T-helper 1 cell treated with Interleukin-12 subunit alpha and Interleukin-12 subunit beta and Interleukin-4 antibody, amounts not matched to agents 30 μg/mL and 1 μg/mL, for 36 hours (primary cell): Measurements from ENCODE around the gene ZNF385C.

Source experiments
- H3K27ac Mint-ChIP-seq: one replicate; pipeline ENCODE4 v1.8.0; 2021; ENCODE audit warnings: mild to moderate bottlenecking, mixed read lengths
- H3K27me3 Mint-ChIP-seq: one replicate; pipeline ENCODE4 v1.8.0; 2021; ENCODE audit warnings: low read depth, mixed read lengths
- H3K36me3 Mint-ChIP-seq: one replicate; pipeline ENCODE4 v1.8.0; 2021; ENCODE audit warnings: low read depth, mixed read lengths
- H3K4me1 Mint-ChIP-seq: one replicate; pipeline ENCODE4 v1.8.0; 2021; ENCODE audit warnings: low read depth, mixed read lengths
- H3K4me3 Mint-ChIP-seq: one replicate; pipeline ENCODE4 v1.8.0; 2021; ENCODE audit warnings: mild to moderate bottlenecking, moderate library complexity, mixed read lengths
- H3K9me3 Mint-ChIP-seq: one replicate; pipeline ENCODE4 v1.8.0; 2021; ENCODE audit warnings: mixed read lengths

Gene ZNF385C

DNA sequence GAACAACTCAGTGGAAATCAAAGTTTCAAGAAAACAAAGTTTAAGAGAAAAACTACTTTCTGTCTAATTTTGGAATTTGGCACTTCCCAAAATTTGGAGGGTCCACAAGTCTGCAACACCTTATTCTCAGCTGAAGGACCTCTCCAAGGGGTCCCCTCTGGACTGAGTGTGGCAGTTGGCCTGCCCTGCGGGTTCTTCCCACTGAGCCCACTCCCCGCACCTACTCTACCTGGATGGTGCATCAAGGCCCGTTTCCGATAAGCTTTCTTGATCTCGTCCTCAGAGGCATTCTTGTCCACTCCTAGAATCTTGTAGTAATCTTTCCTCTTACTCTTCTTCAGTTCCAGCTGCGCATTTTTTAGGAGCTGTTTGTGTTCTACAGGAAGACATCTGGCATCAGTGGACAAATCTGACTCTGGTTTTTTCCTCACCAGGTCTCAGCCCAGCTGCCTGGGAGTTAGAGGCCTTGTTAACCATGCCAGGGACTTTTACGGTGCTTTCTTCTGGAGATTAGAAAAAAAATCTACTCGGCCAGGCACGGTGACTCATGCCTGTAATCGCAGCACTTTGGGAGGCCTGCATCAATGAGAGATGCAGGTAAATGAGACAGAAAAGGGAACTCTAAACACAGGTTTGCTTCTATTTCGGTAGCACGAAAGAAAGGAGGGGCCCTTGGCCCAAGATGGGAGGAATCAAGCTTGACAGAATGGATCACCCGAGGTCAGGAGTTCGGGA lies 116.1 kb downstream of the ZNF385C start:
- Mint-ChIP-seq H3K4me1 (peaks cover 2% of the 10 kb centered on the region), H3K9me3 (no peaks in the 10 kb centered on the region), H3K27ac (no peak overlapping the region), H3K4me3 (no peak overlapping the region), H3K27me3 (no peaks in the 10 kb centered on the region), H3K36me3 (peaks cover 43% of the 10 kb centered on the region)

DNA sequence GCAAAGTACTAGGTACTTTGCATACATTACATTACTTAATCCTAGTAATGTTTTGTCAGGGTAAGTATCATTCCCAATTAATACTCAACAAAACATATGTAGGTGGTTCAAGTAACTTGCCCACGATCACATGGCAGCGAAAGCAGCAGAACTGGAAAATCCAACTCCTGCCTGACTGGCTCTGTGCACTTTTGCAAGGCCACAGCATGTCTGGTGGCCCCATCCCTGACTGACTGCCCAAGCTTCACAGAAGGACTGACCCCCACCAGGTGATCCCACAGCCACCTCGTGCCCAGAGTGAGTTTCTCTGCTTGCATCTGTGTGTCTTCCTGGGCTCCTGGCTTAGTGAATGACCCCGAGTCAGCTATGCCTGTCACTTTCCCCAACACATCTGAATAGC lies 120.3 kb downstream of the ZNF385C start:
- Mint-ChIP-seq H3K36me3 (peaks cover 43% of the 10 kb centered on the region), H3K27me3 (no peaks in the 10 kb centered on the region), H3K27ac (no peak overlapping the region), H3K4me3 (no peak overlapping the region), H3K9me3 (no peaks in the 10 kb centered on the region), H3K4me1 (no peaks in the 10 kb centered on the region)

DNA sequence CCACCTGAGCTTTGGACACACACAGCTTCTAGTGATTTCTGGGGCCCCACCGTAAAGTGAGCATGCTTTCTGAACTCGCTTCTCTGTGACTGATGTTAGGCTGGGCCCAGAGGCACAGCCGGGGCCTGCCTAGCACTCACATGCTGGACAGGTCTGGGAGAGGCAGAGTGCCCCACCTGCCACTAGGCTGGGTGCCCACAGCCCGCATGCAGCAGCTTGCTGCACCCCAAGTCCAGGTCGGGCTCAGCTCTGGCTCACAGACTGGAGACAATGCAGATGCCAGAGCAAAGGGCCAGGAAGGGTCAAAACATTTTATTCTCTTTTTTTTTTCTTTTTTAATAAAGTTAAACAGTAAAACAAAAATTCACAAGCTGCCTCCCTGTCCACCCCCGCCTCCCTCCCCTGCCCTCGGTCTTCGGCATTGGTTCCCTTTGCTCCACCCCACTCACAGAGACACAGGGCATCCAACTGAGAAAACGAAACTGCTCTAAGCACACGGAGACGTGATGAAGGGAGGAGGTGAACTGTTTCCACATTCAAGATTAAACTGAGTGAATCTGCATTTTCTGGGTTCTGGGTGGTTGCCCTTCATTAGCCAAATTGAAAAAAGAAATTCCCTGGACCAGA lies 122.0 kb downstream of the ZNF385C start:
- no peaks in the 10 kb centered on the region for H3K4me1 Mint-ChIP-seq
- H3K27ac Mint-ChIP-seq = no peak overlapping the region
- no peaks in the 10 kb centered on the region for H3K9me3 Mint-ChIP-seq
- no peak overlapping the region for H3K4me3 Mint-ChIP-seq
- peaks cover 41% of the 10 kb centered on the region for H3K36me3 Mint-ChIP-seq
- no peaks in the 10 kb centered on the region for H3K27me3 Mint-ChIP-seq
